ENCODE results near the gene ATG10.
"Not testable (repeated sequence)": the region's sequence is repeated elsewhere in the genome, so short reads cannot be mapped to it uniquely, and the experiment has no call there.

ATG10 gene

DNA sequence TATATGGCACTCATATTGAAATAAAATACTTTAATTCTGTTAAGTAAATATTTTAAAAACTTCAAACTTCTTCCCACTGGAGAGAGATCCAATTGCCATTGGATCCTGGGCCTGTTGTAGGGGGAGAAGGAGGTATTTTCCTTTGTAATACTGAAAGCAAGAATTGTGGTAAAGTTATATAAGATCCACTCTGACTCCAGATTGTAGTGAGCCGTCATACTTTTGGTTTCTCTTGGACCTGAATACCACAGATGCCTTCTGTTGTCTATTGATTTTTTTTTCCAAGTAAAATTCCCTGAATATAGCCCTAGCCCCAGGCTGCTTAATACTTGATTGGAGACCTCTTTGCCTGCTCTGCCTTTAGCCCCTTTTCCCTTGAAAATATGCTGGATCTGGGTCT lies 86.9 kb downstream of the ATG10 start:
- no peak for DNase-seq

- DNase-seq, result no peak
Observed at GRCh38 chr5:82066791-82067190, 95.0 kb downstream of the ATG10 start.

- DNase-seq, result not testable (repeated sequence)
Observed at GRCh38 chr5:82068042-82068441, 96.2 kb downstream of the ATG10 start.

GRCh38 chr5:82068723-82069122 lies 96.9 kb downstream of the ATG10 start:
- peak in 1 of 2 donors; percentile 3 for DNase-seq

DNA sequence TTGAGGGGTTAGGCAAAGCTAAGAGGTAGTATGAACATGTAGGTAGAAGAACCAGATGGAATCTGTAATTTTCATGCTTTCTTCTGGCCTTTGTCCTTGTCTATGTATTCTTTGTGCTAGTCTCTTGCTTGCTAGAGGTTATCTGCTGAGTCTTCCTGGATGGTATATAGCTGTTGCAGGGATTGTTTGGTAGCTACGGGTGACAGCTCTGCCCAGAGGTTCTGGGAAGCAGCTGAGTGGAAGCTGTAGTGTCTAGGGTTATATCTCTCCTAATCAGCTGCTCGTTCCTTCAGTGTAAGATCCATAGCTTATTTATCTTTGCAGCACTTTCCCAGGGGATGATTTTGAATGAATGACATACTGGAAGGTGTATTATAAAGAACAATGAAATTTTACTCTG lies 100.3 kb downstream of the ATG10 start:
- no peak for DNase-seq

- no peak for DNase-seq
Observed at GRCh38 chr5:82073179-82073578, 101.4 kb downstream of the ATG10 start.

GRCh38 chr5:82074950-82075349 lies 103.1 kb downstream of the ATG10 start:
- DNase-seq, result no peak

DNA sequence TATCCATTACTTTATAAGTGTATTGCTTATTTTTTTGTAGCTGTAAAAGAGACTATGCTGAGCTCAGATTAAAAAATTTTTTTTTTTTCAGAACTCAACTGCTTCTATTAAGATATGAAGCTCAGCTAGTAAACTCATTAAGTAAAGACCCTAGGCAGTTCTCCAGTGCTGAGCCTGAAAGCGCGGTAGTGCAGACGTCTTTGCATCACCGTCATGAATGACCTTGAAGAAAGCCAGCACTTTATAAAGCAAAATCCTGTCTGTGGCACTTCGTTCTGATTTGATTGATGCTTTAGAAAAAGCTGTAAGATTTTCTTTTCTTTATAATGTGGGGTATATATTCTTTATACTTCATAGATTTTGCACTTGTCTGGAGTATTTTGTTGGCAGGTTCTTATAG lies 105.7 kb downstream of the ATG10 start:
- no peak for DNase-seq

- DNase-seq, result no peak
Observed at GRCh38 chr5:82091617-82092016, 119.8 kb downstream of the ATG10 start.

GRCh38 chr5:82095536-82095935 lies 123.7 kb downstream of the ATG10 start:
- DNase-seq, result no peak

GRCh38 chr5:82096249-82096648 lies 124.4 kb downstream of the ATG10 start:
- DNase-seq, result no peak

- DNase-seq, result no peak
Observed at GRCh38 chr5:82100303-82101077, 128.7 kb downstream of the ATG10 start.

GRCh38 chr5:82104872-82105271 lies 133.0 kb downstream of the ATG10 start:
- DNase-seq, result no peak

DNA sequence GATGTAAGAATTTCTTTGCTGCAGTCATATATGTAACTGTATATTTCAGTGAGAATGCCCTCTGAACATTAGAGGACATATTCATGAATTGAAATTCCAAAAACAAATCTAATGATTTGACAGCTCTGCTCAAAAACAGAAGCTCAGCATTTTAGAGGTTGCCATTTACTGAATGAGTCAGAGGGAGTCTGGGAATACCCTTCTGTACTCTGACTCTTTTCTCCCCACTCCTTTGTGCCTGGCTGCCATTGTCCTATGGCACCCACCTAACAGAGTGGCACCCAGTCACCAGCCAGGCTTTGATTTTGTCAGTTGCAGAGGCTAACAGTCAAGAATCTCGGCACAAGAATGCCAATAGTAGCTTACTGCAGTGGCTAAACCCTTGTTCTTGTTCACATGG lies 133.6 kb downstream of the ATG10 start:
- DNase-seq, result no peak

- no peak for DNase-seq
Observed at GRCh38 chr5:82106207-82106606, 134.4 kb downstream of the ATG10 start.

DNA sequence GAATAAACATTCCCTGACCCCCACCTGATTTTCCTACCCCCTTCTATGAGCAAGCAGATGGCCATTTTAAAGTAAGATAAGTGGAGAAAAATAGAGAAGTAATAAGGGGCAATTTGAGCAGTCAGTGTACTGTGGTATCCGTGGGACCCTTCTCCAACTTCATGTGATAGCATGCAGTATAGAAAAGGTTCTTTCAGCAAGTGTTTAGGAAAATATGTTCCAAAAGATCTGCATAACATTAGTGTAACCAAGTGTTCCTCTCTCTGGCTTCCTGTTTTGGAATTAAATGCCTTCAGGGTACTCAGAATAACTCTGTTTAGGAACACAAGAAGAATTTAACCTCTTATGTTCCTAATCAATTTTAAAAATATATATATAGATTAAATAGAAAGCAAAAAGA lies 134.9 kb downstream of the ATG10 start:
- no peak for DNase-seq

DNA sequence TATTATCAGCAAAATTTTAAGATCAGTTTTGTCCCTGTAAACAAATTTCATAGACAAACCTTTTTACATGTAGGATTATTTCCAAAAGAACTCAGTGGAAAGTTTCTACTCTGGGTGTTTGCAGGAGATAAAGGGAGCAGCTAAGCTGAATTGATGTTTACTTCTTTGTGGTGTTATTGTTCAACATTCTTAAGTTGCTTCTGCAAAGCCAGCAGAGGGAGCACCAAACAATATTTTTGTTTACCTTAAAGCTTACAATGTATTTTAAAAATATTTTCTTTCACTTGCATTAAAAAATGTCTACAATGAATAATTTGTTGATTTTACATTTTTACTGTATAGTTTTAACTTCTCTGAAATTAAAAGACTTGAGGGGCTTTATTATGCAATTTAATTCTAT lies 135.4 kb downstream of the ATG10 start:
- no peak for DNase-seq

GRCh38 chr5:82109013-82109412 lies 137.2 kb downstream of the ATG10 start:
- DNase-seq, result no peak

DNA sequence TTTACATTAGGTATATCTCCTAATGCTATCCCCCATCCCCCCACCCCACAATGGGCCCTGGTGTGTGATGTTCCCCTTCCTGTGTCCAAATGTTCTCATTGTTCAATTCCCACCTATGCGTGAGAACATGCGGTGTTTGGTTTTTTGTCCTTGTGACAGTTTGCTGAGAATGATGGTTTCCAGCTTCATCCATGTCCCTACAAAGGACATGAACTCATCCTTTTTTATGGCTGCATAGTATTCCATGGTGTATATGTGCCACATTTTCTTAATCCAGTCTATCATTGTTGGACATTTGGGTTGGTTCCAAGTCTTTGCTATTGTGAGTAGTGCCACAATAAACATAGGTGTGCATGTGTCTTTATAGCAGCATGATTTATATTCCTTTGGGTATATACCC lies 138.1 kb downstream of the ATG10 start:
- DNase-seq, result not testable (repeated sequence)

DNA sequence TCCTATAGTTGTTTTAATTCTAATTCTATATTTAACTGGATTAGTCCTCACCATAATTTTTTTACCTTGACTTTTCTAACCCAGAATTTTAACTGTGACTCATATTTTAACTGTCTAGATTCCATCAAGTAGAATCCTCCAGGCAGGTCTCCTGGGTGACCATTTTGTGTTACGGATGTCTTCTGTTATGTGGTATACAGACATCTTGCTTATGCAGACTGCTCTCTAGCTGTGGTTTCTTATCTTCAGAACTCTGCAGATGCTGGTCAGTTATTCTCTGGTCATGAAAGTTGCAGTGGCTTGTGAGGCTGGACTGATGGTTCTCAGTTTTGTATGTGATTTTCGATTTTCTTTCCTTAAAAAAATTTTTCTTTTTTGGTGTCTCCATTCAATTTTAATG lies 139.4 kb downstream of the ATG10 start:
- DNase-seq, result no peak

- no peak for DNase-seq
Observed at GRCh38 chr5:82115858-82116257, 144.0 kb downstream of the ATG10 start.

DNA sequence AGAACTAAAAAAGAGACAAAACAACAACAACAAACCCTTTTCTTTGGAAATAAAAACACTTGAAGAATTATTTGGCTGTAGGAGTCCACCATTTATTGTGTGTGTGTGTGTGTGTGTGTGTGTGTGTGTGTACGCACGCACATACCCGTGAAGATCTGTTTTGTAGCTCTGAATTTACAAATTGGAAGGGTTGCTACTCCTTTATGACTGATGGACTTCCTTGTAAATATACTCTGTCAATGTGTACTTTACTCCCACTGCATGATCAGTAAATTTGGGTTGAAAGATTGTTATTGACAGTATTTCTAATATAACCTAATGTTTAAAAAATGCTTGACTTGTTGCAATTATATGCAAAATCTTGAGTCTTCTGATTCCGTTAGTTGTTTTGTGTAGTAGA lies 148.1 kb downstream of the ATG10 start:
- no peak for DNase-seq

GRCh38 chr5:82129723-82130285 lies 158.0 kb downstream of the ATG10 start:
- no peak for DNase-seq

DNA sequence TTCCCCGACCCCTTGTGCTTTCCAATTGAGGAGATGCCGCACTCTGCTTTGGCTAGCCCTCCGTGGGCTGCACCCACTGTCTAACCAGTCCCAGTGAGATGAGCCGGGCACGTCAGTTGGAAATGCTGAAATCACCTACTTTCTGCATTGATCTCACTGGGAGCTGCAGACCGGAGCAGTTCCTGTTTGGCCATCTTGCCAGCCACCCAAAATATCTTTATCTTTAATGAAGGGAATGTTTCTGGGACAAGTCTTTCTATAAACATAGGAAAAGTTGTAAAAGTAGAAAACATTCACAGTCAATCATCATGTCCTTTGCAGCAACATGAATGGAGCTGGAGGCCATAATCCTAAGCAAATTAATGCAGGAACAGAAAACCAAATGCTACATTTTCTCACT lies 158.8 kb downstream of the ATG10 start:
- DNase-seq, result no peak

- DNase-seq, result no peak
Observed at GRCh38 chr5:82137205-82137604, 165.4 kb downstream of the ATG10 start.

Data from CD4-positive, alpha-beta T cell treated with Interleukin-1 beta for 1 hour (primary cell).